ENCODE results near the gene AKR1B15.
"Not testable (repeated sequence)": the region's sequence is repeated elsewhere in the genome, so short reads cannot be mapped to it uniquely, and the experiment has no call there.

AKR1B15 gene

GRCh38 chr7:134515569-134516468 is 33.1 kb upstream of the AKR1B15 start:
- CTCF ChIA-PET = interaction anchor here (0.8 to 7.0 kb wide), 13 partner anchors 8 to 93 kb away, joined by 3 to 152 read pairs (median 4); no protein-coding TSS in a partner anchor
- TF ChIP-seq CTCF (IDR thresholded peaks at IDR 0.05; ENCODE audit: control extremely low read depth, extremely low read depth, low read depth, missing control alignments) = no peak
- POLR2A ChIA-PET = no interaction called here
- DNase-seq (ENCODE audit: extremely low spot score) = no peak

- no peak for TF ChIP-seq CTCF (IDR thresholded peaks at IDR 0.05; ENCODE audit: control extremely low read depth, extremely low read depth, low read depth, missing control alignments)
- POLR2A ChIA-PET = no interaction called here
- CTCF ChIA-PET = no interaction called here
- DNase-seq (ENCODE audit: extremely low spot score) = no peak
Measured at GRCh38 chr7:134520130-134520529, 28.8 kb upstream of the AKR1B15 start.

- no peak for TF ChIP-seq CTCF (IDR thresholded peaks at IDR 0.05; ENCODE audit: control extremely low read depth, extremely low read depth, low read depth, missing control alignments)
- CTCF ChIA-PET = no interaction called here
- POLR2A ChIA-PET = no interaction called here
- no peak for DNase-seq (ENCODE audit: extremely low spot score)
Measured at GRCh38 chr7:134522601-134523000, 26.3 kb upstream of the AKR1B15 start.

- POLR2A ChIA-PET; DNase-seq (ENCODE audit: extremely low spot score): not testable (repeated sequence)
- CTCF ChIA-PET = interaction anchor here (0.8 to 2.1 kb wide), 4 partner anchors 10 to 93 kb away, joined by 3 to 6 read pairs (median 4); no protein-coding TSS in a partner anchor
Measured at GRCh38 chr7:134525449-134525848, 23.5 kb upstream of the AKR1B15 start.

- DNase-seq (ENCODE audit: extremely low spot score); POLR2A ChIA-PET: not testable (repeated sequence)
- CTCF ChIA-PET = interaction anchor here (1.9 kb wide), 1 partner anchor 12 kb away, joined by 8 read pairs; no protein-coding TSS in a partner anchor
Measured at GRCh38 chr7:134526552-134527248, 22.2 kb upstream of the AKR1B15 start.

- CTCF ChIA-PET = interaction anchor here (1.0 to 1.9 kb wide), 2 partner anchors 14 to 95 kb away, joined by 3 to 8 read pairs; no protein-coding TSS in a partner anchor
- no peak for DNase-seq (ENCODE audit: extremely low spot score)
- no peak for TF ChIP-seq CTCF (IDR thresholded peaks at IDR 0.05; ENCODE audit: control extremely low read depth, extremely low read depth, low read depth, missing control alignments)
- POLR2A ChIA-PET = no interaction called here
Measured at GRCh38 chr7:134527979-134528371, 20.9 kb upstream of the AKR1B15 start.

- CTCF ChIA-PET = interaction anchor here (1.4 kb wide), 1 partner anchor 18 kb away, joined by 7 read pairs; no protein-coding TSS in a partner anchor
- no peak for TF ChIP-seq CTCF (IDR thresholded peaks at IDR 0.05; ENCODE audit: control extremely low read depth, extremely low read depth, low read depth, missing control alignments)
- POLR2A ChIA-PET = no interaction called here
Measured at GRCh38 chr7:134528749-134529148, 20.2 kb upstream of the AKR1B15 start.

More at GRCh38 chr7:134528749-134529148, 20.2 kb upstream of the AKR1B15 start:
- no peak for DNase-seq (ENCODE audit: extremely low spot score)

Data from GM10248 (cell line).